Activated CD4-positive, alpha-beta T cell treated with anti-CD3 and anti-CD28 coated beads, Interleukin-2, amount 50 U/mL, for 4 hours (primary cell): ENCODE data around the gene SUPT5H.
A peak's percentile ranks its signal among the peaks of the same experiment; 100 is the strongest.

Experiments
- DNase-seq, 2 experiments: peaks; one replicate each; pipeline ENCODE4 v3.0.0-alpha.2; 2020

SUPT5H gene

DNA sequence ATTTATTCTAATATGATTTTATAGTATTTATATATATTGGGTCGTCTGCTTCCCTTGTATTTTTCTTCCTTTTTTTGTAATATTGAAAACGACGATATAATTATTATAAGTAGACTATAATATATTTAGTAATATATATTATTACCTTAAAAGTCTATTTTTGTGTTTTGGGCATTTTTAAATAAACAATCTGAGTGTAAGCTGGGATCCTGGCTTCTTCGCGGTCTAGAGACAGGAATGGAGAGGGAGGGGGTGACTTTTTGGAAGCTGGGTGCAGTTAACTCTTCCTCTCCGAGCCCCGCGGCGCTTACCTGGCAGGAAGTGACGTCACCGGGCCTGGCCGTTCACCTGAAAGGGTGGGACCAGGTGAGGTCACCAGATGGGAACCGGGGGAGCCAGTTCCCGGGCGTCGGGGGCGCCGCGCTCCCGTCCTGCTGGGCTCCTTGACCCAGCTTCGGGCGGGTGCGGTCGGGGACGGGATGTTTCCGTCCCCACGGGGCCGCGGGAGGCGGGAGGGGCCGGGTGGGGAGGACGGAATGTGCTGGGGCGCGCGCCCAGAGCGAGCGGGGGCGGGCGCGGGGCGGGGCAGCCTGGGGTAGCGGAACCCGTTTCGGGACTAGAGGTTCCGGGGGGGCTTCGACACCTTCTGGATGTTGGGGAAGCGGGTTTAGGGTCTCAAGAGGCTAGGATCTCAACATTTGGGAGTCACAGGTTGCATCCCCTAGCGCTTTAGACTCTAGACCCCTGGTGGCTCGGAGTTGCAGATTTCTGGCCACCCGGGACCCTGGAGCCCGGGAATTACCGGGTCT, 36.0 kb upstream of the SUPT5H start:
- peak; percentile 80 to 82 for DNase-seq

DNA sequence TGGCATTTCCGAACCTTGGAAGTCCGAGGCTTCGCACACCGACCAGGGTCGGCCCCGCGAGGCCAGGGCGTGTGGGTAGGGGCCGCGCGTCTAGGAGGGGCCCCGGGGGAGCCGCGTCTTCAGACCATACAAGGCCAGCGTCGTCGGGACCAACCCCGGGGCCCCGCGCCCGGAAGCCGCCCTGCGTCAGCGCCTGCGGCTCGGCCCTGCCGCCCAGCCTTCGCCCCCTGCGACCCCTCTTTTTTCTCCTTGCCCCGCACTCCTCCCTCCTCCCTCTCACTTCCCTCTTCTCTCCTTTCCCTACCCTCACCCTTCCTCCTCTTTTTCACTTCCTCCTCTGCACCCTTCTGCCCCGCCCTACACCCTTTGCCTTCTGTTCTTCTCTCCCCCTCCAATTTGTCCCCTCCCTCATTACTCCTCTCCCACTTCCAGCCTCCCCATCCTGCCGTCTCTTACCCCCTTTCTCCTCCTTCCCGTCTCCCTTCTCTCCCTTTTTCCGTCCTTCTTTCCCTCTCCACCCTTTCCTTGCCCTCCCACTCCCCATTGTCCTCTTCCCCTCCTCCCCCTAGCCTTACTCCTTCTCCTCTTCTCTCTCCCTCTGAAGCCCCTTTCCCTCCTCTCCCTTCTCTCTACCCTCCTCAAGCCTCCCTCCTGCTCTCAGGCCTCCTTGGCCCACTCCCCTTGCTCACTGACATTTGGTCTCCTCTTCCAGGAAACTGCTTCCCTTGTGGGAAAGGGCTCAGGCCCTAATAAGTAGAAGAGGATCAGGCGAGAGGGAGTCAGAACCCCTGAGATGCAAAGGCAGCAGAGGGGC, 35.2 kb upstream of the SUPT5H start:
- DNase-seq = peak in 1 of 2 experiments; percentile 42

DNA sequence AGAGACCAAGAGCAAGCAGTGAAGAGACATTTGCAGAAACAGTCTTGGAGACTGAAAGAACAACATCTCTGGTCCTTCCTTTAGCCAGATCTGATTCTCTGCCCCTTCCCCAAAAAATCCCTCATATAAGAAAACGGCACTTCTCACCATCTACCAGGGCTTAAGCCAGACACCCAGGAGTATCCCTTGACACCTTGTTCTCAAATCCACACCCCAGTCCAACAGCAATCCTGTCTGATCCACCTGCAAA, 34.6 kb upstream of the SUPT5H start:
- DNase-seq = no peak

DNA sequence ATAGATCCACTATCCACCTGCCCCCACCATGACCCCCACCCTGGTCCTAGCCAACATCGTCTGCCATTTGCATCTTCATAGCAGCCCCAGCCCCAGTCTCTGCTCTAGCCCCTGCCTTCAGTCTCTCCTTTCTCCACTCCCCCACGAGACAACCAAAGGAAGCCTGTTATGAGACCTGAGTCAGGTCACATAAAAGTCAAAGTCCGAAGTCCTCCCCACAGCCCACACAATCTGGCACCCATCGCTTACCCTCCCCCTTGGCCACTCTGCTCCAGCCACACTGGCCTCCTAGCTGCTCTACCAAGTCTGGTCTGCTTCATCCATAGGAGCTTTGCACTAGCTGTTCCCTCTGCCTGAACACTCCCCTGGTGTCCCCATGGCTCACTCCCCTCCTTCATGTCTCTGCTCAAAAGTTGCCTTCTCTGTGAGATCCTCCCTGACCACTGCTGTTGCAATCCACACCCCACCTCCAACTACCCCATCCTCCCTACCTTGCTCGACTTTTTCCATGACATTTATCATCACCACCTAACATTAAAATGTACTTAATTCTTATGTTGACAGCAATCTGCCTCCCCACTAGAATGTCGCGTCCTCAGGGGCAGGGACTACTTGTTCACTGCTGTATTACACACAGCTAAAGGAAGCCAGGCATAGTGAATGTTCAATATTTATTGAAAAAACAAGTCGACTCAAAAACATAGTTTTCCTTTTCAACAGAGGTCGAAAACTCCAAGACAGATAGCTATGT, 34.1 kb upstream of the SUPT5H start:
- no peak for DNase-seq

DNA sequence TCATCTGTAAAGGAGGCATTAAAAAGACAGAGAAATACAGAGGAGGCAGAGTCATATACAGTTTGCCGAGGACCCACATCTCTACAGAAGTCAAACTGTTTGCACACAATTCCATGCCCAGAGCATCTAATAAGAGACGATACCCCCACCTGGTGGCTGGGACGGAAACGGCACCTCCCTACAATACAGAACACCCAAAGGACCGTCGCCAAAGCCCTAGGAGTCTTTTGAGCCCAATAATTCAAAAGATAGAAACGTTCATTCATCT, 33.6 kb upstream of the SUPT5H start:
- peak; percentile 92 to 94 for DNase-seq

DNA sequence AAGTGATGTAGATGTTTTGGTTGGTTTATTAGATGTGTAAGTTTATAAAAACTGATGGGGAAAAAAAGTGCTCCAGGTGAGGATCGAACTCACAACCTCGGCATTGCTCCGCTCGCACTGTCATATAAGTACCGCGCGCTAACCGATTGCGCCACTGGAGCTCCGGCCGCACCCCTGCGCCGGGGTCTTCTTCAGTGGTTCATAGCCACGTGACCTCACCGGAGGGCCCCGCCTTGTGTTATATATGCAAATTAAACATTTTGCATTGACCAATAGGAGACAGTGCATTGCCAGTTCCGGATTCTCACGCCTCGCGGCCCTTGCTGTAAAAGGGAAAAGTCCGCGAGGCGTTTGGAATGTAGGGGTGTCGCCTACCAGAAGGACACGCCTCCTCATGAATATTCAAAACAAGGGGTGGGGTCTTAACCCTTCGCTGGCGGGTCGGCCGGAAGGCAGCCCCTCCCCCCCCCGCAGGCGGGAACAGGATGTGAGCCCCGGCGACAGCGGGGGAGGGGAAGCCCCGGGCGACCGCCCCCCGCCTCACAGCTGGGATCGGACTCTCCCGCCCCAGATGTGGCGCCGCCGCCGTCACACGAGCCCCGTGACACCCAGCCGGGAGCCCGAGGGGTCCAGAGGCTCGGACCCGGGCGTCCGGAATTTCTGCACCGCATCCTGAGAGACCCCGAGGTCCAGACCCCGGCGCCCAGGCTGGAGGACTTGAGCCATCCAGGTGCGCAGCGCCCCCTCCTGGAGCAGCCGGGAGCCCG, 33.1 kb upstream of the SUPT5H start, which contains the start of gene PLEKHG2:
Gene PLEKHG2 (plus strand): TSS at position 570 of the 767 bp plus-strand sequence. CDS start 1,418 bp downstream, outside the sequence.
- DNase-seq = peak; percentile 92 to 97

DNA sequence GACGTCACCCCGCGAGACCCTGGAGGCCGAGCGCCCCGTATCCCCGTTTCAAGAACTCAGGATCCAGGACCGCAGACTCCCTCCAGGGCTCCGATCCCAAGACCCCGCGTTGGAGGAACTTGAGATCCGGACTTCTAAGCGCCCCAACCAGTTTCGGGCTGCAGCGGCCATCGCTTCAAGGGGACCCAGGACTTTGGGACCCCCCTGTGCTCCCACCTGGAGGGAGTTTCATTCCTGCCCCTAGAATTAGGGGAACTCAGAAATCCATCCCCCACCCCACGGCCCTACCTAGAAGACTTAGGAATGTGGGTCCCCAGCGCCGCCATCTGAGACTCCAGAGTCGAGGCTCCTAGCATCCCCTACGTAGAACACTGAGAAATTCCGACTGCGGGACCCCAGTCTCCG, 32.5 kb upstream of the SUPT5H start:
- no peak for DNase-seq

DNA sequence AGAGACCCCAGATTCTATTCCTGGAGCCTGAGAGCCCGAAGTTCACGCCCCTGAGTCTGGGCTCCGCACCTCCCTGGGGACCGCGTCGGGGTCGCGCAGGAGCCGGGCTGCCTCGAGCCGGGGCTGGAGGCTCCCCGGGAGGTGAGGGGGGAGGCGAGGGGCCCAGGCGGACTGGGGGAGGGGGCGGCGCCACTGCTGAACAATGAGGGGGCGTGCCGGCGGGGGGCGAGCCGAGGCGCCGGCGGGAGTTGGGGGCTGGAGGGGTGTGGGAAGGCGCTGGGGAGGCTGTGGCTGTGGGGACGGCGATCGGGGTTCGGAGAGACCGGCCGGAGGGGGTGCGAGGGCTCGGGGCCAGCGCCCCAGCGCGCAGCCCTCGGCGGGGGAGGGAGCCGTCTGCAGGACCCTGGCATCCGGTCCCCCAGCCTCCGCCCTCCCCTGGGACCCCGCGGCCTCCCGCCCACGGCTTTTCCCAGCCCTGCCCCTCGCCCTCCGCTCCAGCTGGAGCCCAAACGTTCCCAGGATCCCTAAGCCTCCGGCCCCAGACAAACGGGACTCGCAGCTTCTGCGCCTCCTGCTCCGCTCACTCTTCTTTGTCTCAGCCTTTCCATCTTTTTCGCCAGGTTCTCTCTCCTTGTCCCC, 32.0 kb upstream of the SUPT5H start:
- no peak for DNase-seq

DNA sequence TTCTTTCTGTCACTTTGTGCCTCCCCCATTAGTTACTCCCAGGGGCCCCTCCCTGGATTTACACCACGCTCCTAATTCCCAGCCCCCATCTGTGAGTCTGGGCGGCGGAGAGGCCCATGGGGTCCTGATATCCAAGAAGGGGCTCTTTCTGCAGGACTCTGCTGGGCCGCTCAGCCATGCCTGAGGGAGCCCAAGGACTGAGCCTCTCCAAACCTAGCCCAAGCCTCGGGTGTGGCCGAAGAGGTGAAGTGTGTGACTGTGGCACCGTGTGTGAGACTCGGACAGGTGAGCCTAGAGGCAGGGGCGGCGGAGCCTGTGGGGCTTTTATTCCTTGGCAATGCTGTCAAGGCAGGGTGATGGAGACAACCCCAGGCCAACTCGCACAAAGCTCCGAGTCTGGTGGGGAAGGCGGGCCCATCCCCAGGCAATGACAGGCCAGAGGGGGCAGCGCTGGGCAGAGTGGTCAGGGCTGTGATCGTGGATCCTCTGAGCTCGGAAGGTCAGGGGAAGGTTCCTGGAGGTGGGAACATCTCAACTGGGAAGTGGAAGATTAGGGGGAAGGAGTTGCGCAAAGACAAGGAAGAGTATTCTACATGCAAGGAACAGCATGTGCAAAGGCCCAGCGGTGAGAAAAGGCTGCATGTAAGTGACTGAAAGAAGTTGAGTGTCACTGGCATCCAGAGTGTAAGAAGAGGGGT, 31.3 kb upstream of the SUPT5H start:
- no peak for DNase-seq

DNA sequence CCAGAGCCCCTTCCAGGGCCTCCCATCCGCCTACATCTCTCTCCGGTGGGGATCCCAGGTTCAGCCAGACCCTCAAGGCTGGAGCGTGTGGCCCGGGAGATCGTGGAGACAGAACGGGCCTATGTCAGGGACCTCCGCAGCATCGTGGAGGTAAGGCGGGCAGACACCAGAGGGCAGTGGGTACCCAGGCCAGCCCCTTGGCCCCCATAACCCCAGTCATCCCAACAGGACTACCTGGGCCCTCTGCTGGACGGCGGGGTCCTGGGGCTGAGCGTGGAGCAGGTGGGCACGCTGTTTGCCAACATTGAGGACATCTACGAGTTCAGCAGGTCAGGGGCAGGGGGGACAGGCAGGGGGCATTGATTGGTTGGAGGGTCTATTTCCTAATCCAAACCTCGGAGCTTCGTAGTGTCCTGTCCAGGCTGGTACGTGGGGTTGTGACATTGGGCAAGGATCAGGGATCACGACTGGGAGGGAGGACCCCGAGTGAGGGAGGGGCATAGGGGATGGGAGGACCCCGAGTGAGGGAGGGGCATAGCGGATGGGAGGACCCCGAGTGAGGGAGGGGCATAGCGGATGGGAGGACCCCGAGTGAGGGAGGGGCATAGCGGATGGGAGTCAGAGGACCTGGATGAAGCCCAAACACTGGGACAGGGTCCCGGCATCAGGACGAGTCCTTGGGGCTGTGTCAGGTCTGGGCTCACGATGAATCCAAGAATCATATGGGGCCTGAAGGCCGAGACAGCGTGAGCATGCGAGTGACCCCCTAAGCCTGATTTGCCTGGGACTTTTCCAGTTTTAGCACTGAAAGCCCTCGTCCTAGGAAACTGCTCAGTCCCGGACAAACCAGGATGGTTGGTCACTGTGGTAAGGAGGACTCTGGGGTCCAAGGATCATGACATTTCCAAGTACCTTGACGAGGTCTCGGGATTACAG, 30.0 kb upstream of the SUPT5H start:
- DNase-seq = no peak

DNA sequence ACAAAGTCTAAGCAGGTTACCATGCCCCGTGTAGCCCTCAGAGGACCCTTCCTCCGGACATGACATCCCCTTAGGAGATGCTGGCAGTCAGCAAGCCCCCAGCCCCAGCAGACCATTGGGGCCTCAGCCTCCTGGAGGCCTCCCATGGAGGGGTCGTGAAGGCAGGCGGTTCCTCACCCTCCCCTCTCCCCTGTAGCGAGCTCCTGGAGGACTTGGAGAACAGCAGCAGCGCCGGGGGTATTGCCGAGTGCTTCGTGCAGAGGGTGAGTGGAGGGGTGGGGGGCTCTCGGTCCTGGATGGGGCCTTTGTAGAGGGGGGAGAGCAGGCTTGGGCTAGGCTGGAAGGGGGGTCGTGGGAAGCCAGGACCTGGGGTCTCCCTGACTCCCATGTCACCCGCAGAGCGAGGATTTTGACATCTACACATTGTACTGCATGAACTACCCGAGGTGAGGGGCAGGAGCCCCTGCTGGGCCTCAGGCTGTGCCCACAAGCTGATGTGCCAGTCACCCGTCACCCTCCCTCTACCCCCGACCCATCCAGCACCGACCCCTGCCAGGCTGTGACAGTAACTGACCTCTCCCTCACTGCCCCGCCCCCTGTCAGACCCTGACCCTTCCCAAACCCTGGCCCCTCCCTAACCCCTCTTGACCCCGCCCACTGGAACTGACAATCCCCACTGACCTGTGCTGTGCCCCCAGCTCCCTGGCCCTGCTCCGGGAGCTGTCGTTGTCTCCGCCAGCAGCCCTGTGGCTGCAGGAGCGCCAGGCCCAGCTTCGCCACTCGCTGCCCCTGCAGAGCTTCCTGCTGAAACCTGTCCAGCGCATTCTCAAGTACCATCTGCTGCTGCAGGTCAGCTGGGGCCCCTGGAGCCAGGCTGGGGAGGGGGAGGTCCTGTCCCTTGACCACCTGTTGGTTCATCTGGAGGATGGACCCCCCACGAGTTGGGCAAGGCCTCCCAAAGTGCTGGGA, 28.9 kb upstream of the SUPT5H start:
- DNase-seq = no peak

DNA sequence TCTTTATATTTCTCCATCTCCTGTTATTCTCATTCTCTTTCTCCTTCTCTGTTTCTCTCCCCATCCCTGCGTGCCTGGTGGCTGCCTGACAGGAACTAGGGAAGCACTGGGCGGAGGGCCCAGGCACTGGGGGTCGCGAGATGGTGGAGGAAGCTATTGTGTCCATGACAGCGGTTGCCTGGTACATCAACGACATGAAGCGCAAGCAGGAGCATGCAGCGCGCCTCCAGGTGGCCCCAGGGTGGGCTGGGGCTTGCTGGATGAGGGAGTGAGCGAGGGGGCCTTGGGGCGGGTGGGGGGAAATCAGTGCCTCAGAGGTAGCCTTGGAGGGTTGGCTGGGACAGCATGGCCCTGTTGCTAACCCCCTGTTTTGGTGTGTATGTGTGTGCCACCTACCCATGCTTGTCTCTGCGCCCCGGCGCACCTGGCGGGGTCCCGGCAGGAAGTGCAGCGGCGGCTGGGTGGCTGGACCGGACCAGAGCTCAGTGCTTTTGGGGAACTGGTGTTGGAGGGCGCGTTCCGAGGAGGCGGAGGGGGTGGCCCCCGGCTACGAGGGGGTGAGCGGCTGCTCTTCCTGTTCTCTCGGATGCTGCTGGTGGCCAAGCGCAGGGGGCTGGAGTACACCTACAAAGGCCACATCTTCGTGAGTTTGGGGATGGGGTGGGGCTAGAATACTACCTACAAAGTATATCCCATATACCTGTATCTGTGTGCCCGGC, 27.8 kb upstream of the SUPT5H start:
- DNase-seq = no peak

DNA sequence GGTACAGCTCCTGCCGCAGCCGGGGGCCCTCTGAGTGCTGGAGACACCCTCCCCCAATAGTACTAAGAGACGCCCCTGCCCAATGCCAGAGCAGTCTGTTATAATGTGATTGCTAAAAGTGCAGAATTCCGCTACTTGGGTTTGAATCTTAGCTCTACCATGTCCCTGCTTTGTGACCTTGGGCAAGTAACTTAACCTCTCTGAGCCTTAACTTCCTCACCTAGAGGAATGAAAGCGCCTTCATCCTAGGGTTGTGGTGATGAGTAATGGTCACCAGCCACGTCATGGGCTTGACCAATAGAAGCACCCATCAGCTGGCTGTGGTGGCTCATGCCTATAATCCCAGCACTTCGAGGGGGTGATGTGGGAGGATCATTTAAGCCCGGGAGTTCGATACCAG, 26.4 kb upstream of the SUPT5H start:
- no peak for DNase-seq

DNA sequence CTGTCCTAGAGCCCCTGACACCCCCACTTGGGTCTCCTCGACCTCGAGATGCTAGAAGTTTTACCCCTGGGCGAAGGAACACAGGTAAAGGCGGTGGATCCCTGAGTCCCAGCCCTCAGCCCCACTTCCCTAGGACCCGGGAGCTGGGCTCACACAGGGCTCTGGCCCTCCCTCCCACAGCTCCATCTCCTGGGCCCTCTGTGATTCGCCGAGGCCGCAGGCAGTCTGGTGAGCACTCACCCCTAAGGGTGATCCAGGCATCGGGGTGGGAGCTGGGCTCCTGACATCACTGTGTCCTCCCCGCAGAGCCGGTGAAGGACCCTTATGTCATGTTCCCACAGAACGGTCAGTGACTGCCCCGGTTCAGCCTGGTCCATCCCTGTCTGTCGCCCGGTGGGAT, 24.6 kb upstream of the SUPT5H start:
- DNase-seq = no peak

DNA sequence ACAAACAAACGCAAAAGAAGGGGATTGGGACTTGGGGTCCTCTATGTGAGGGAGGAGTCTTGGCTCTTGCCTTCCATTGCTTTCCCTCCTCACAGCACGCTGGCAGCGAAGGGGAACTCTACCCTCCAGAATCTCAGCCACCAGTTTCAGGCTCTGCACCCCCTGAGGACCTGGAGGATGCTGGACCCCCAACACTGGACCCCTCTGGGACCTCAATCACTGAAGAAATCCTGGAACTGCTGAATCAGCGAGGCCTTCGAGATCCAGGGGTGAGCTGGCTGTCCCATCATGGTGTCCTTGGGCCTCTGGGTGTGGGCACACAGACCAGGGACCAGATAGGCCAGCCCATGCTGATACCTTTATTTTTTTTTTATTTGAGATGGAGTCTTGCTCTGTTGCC, 23.4 kb upstream of the SUPT5H start:
- DNase-seq = no peak

DNA sequence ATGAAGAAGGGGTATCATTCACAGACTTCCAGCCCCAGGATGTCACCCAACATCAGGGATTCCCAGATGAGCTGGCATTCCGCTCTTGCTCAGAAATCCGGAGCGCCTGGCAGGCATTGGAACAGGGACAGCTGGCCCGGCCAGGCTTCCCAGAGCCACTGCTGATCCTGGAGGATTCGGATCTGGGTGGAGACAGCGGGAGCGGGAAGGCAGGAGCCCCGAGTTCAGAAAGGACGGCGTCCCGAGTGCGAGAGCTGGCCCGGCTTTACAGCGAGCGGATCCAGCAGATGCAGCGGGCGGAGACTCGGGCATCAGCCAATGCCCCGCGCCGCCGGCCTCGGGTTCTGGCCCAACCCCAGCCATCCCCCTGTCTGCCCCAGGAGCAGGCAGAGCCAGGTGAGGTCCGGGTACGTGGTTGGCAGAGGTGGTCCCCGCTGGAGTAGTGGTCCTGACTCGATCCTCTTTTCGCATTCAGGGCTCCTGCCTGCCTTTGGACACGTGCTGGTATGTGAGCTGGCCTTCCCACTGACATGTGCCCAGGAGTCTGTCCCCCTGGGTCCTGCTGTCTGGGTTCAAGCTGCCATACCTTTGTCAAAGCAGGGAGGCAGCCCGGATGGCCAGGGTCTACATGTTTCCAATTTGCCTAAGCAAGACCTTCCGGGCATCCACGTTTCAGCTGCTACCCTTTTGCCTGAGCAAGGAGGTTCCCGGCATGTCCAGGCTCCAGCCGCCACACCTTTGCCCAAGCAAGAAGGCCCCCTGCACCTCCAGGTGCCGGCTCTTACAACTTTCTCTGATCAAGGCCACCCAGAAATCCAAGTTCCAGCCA, 21.9 kb upstream of the SUPT5H start:
- DNase-seq = no peak

DNA sequence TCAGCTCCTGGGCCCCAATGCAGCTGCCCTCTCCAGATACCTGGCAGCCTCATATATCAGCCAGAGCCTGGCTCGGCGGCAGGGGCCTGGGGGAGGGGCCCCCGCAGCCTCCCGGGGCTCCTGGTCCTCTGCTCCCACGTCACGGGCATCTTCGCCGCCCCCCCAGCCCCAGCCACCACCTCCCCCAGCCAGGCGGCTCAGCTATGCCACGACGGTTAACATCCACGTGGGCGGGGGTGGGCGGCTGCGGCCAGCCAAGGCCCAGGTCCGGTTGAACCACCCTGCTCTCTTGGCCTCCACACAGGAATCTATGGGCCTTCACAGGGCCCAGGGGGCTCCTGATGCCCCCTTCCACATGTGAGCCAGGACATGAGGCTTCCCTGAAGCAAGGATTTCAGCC, 20.4 kb upstream of the SUPT5H start:
- DNase-seq = no peak

DNA sequence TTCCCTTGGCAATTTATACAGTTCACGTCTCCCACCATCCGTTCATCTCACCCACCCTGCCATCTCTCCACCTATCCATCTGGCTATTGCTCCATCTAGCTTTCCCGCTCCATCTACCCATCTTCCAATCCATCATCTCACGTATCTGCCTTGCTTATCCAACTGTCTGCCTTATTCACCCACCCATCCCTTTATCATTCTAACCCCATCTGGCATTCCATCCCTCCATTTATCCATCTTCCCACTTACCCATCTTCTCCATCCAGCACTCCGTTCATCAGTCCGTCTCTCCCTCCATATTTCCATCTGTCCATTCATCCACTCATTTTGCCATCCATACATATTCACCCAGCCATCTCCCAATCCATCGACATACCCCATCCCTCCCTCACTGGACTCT, 19.6 kb upstream of the SUPT5H start:
- DNase-seq = no peak
